Measurements from ENCODE around the gene RILPL2.
"Not testable (repeated sequence)": the region's sequence is repeated elsewhere in the genome, so short reads cannot be mapped to it uniquely, and the experiment has no call there.

RILPL2 gene

GRCh38 chr12:123379391-123379790 is 57.1 kb downstream of the RILPL2 start:
- no peak for DNase-seq

GRCh38 chr12:123372415-123372814 is 64.1 kb downstream of the RILPL2 start:
- not testable (repeated sequence) for DNase-seq

GRCh38 chr12:123371667-123372368 is 64.7 kb downstream of the RILPL2 start:
- DNase-seq: not testable (repeated sequence)

- no peak for DNase-seq
These were observed 67.3 kb downstream of the RILPL2 start for GRCh38 chr12:123369229-123369628.

GRCh38 chr12:123368431-123368830 is 68.1 kb downstream of the RILPL2 start:
- not testable (repeated sequence) for DNase-seq

- no peak for DNase-seq
These were observed 69.0 kb downstream of the RILPL2 start for GRCh38 chr12:123367511-123367910.
